ENCODE results near the gene ZNF286A.
A peak's percentile ranks its signal among the peaks of the same experiment; 100 is the strongest.
"Not testable (repeated sequence)": the region's sequence is repeated elsewhere in the genome, so short reads cannot be mapped to it uniquely, and the experiment has no call there.

ZNF286A gene

DNA sequence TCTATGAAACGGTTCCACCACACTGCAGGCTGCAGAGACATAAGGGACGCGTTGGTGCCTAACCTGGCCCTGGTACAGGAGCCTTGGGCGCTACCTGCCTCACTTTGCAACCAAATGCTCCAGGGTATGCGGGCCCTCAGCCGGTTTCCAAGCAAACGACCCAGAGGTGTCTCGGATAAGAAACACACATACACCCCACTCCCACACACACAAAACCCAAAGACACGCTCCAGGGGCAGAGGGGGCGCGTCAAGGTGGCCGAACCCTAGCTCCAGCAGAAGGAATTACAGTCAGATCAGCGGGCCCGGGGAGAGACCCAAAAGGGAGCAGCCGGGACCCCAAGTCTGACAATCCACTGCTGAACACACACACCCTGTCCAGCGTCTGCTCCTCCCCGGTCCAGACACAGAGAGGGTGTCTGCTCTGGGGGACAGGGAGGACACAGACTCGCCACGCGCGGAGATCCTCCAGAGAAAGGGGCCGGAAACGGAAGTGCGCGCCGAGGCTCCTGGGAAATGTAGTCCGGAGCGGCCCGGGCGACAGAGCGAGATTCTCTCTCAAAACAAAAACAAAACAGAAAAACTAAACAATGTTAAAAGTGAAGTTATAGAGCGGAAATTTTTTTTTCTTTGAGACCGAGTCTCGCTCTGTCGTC, 15.6 kb upstream of the ZNF286A start, which contains the start of gene TRIM16:
TSS of gene TRIM16 (minus strand) at position 488 of the 655 bp plus-strand sequence. CDS start 32,702 bp downstream, outside the sequence.
- TF ChIP-seq POLR2AphosphoS5 (IDR thresholded peaks at IDR 0.05; ENCODE audit: low read depth, low read length) (peak; percentile 75; the same call in 1 of the 2 replicates), TAF1 (IDR thresholded peaks at IDR 0.05; ENCODE audit: borderline replicate concordance, insufficient read depth, low read length) (peak; percentile 77; the same call in 1 of the 2 replicates)

DNA sequence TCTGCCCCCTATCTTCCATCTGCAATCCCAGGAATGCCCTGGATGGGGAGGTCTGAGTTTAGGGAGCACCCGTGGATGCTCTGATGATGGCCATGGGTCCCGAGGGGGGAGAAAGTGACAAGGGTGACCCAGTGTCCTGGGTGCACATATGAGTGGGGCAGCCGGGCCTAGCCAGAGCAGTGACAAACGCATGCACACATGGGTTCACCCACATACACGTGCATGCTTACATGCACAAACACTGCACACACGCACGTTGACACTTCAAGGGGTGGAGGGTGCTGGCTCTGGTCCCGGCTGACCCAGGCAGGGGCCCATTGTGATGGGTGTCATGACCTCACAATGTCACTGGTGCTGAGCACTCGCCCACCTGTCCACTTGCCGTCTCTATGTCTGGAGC, 32.3 kb downstream of the ZNF286A start, which contains the start of gene TBC1D26:
TSS of gene TBC1D26 (plus strand) at position 384 of the 400 bp plus-strand sequence. CDS start 3,066 bp downstream, outside the sequence.
- not testable (repeated sequence) for TF ChIP-seq TAF1 (IDR thresholded peaks at IDR 0.05; ENCODE audit: borderline replicate concordance, insufficient read depth, low read length); SIN3A (IDR thresholded peaks at IDR 0.05; ENCODE audit: borderline replicate concordance, insufficient read depth, low read length); FOXP2 (optimal IDR thresholded peaks at IDR 0.05; ENCODE audit: borderline replicate concordance, extremely low read depth, extremely low read length, insufficient read depth)

DNA sequence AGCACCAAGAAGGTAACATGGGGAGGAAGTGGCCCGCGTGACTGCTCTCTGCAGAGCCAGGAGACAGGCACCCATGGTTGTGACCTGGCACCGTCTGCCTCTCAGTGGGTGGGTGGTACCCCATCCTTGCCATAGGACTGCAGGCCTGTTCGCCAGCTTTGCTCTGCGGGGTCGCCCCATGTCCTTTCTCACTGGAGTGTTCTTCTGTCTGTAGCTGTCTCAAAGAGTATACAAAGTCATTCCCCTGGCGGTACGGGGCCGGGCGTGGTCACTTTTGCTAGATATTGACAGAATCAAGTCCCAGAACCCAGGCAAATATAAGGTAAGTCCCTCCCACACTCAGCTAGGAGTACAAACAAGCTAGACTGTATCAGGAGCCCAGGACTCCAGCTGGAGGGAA, 38.5 kb downstream of the ZNF286A start:
- TF ChIP-seq POLR2AphosphoS5 (IDR thresholded peaks at IDR 0.05; ENCODE audit: low read depth, low read length): no peak
- no peak for TF ChIP-seq SIN3A (IDR thresholded peaks at IDR 0.05; ENCODE audit: borderline replicate concordance, insufficient read depth, low read length)
- TF ChIP-seq TAF1 (IDR thresholded peaks at IDR 0.05; ENCODE audit: borderline replicate concordance, insufficient read depth, low read length): no peak
- no peak for TF ChIP-seq FOXP2 (optimal IDR thresholded peaks at IDR 0.05; ENCODE audit: borderline replicate concordance, extremely low read depth, extremely low read length, insufficient read depth)
- TF ChIP-seq, protein P1, sequence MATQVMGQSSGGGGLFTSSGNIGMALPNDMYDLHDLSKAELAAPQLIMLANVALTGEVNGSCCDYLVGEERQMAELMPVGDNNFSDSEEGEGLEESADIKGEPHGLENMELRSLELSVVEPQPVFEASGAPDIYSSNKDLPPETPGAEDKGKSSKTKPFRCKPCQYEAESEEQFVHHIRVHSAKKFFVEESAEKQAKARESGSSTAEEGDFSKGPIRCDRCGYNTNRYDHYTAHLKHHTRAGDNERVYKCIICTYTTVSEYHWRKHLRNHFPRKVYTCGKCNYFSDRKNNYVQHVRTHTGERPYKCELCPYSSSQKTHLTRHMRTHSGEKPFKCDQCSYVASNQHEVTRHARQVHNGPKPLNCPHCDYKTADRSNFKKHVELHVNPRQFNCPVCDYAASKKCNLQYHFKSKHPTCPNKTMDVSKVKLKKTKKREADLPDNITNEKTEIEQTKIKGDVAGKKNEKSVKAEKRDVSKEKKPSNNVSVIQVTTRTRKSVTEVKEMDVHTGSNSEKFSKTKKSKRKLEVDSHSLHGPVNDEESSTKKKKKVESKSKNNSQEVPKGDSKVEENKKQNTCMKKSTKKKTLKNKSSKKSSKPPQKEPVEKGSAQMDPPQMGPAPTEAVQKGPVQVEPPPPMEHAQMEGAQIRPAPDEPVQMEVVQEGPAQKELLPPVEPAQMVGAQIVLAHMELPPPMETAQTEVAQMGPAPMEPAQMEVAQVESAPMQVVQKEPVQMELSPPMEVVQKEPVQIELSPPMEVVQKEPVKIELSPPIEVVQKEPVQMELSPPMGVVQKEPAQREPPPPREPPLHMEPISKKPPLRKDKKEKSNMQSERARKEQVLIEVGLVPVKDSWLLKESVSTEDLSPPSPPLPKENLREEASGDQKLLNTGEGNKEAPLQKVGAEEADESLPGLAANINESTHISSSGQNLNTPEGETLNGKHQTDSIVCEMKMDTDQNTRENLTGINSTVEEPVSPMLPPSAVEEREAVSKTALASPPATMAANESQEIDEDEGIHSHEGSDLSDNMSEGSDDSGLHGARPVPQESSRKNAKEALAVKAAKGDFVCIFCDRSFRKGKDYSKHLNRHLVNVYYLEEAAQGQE (IDR thresholded peaks at IDR 0.05; ENCODE audit: insufficient read depth in 1 of 2, low read depth in 2 of 2, low read length in 2 of 2): no peak

DNA sequence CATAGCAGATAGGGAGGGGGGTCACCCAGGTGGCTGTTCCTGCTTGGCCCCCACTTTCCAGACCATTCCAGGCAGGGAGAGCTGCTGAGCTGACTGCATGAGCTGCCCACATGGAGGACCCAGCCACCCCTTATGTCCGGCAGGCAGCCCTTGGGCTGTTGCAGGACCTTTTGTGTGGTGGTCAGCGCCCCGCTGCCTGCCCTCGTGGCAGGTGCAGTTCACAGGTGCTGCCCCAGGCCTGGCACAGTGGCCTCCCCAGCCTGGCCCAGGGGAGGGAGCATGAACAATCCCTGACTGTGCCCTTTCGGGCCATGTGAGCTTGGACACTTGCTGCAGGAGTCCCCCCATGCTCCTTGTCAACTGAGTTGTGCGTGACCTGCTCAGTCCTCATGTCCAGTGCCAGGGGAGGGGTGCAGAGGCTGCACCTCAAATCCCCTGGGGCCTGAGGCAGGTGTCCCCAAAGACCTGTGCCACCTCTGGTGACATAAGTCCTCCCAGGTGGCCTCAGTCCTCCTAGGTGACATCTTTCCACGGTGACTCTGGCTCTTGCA, 41.1 kb downstream of the ZNF286A start:
- TF ChIP-seq TAF1 (IDR thresholded peaks at IDR 0.05; ENCODE audit: borderline replicate concordance, insufficient read depth, low read length) (no peak), POLR2AphosphoS5 (IDR thresholded peaks at IDR 0.05; ENCODE audit: low read depth, low read length) (no peak), FOXP2 (optimal IDR thresholded peaks at IDR 0.05; ENCODE audit: borderline replicate concordance, extremely low read depth, extremely low read length, insufficient read depth) (no peak), SIN3A (IDR thresholded peaks at IDR 0.05; ENCODE audit: borderline replicate concordance, insufficient read depth, low read length) (no peak)
- TF ChIP-seq, protein P1 (IDR thresholded peaks at IDR 0.05; ENCODE audit: insufficient read depth in 1 of 2, low read depth in 2 of 2, low read length in 2 of 2): no peak

DNA sequence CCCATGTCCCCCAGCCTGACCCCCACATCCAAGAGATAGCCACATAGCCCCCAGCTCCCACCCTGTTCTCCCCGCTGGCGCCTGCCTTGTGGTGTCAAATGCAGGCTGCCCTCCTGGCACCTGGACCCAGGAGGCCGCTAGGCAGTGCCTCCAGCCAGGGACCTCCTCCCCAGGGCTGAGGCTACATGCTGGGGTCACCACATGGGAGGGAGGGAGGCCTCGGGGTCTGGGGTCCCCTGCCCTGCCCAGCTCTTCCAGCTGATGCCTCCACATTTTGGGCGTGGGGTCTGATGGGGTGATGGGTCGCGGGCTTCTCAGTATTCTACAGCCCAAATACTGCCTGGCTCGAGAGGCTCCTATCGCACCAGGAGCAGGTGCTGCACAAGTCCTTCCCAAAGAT, 42.1 kb downstream of the ZNF286A start:
- TF ChIP-seq, protein P1 (IDR thresholded peaks at IDR 0.05; ENCODE audit: insufficient read depth in 1 of 2, low read depth in 2 of 2, low read length in 2 of 2): no peak
- TF ChIP-seq FOXP2 (optimal IDR thresholded peaks at IDR 0.05; ENCODE audit: borderline replicate concordance, extremely low read depth, extremely low read length, insufficient read depth) (no peak), POLR2AphosphoS5 (IDR thresholded peaks at IDR 0.05; ENCODE audit: low read depth, low read length) (no peak), SIN3A (IDR thresholded peaks at IDR 0.05; ENCODE audit: borderline replicate concordance, insufficient read depth, low read length) (no peak), TAF1 (IDR thresholded peaks at IDR 0.05; ENCODE audit: borderline replicate concordance, insufficient read depth, low read length) (no peak)
